Bone marrow (tissue), 2 donors: ENCODE results near the gene KIRREL3.

ENCODE experiments used
- DNase-seq, 2 donors: peaks; one replicate each; lab custom pipeline; 2025; lab: John Stamatoyannopoulos, UW

KIRREL3 gene

GRCh38 chr11:126467046-126467370, 533.6 kb downstream of the KIRREL3 start:
- DNase-seq = no peak

DNA sequence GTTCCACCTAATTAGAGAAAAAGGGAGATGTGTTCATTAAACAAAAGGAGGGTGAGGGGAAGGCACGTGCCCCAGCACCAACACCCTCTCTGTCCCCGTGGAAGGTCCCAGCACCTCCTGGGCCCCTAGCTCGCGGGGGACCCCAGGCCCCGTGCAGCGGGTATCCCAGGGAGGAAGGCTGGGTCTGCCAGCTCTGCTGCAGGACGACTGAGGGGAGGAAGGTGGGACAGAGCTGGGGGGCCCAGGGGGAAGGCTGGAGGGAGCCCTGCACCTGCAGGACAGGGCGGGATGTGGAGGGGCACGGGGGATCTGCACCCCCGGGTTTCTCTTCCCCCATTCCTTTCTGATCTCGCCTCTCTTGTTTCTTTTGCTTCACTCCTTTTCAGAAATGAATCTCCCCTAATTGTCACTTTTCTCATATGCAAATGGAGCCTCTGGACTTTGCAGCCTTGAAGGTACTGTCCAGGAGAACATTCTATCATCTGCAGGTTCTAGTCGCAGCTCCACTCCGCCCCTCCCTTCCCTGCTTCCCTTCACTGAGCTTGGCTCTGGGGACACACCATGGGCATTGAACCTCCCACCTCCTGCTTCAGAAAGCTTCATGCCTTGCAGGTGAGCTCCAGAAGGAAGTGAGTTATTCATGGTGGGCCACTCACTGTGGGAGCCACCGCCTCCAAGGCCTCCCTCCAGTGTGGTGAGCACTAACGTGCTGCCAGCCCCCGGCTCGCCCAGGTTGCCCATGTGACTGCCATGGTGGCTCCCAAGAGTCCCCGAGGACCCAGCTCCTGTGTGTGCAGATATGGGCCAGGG, 534.1 kb downstream of the KIRREL3 start:
- DNase-seq = no peak

DNA sequence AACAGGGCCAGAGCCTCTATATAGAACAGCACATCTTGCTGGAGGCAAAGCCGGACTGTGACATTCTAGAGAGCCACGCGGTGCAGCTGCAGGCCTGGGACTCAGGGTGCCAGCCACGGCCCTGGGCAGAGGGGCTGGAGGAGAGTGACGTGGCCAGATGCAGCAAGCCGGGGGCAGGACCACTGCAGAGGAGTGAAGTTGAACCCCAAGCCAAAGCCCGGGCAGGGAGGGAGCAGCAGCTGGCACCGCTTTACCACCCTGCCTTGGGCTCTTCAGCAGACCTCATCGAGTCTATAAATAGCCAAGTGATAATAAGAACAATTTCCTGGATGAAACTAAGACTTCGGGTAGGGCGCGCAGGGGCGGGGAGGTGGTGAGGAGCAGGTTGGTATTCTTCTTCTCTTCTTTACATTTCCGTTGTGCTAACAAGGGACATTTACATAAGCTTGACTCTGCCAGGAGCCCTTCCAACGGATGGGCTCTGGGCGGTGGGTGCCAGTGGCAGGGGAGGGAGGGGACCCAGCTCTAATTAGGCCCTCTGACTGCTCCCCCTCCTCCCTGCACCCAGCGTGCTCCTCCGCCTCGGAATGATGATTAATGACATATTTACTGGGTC, 534.9 kb downstream of the KIRREL3 start:
- DNase-seq = peak in 1 of 2 donors; percentile 32

DNA sequence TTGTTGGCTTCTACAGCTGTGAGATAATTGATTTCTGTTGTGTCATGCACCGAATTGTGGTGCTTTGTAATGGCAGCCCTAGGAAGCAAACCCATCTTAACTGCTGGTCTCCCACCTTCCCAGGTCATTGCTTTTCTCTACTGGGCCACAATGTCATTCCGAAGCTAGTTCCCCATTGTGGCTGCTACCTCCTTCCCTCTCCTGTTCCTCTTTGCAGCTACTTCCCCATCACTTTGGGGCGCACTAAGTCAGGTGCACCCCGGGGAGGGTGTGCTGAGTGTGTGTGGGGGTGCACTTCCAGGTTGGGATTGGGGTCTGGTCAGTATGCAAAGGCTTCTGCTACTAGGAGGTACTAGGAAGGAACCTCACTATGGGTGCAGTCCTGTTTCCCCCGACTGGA, 535.8 kb downstream of the KIRREL3 start:
- DNase-seq = peak in 1 of 2 donors; percentile 30

DNA sequence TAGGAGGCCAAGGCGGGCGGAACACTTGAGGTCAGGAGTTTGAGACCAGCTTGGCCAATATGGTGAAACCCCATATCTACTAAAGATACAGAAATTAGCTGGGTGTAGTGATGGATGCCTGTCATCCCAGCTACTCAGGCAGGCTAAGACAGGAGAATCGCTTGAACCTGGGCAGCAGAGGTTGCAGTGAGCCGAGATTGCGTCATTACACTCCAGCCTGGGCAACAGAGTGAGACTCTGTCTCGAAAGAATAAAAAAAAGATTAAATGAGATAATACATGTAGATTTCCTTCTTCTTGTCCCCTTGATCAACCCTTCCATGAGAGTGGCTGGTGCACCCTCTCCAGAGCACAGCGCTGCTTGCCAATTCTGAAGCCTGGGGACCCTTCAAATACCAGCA, 538.1 kb downstream of the KIRREL3 start:
- no peak for DNase-seq

GRCh38 chr11:126461996-126462395, 538.6 kb downstream of the KIRREL3 start:
- no peak for DNase-seq

GRCh38 chr11:126461096-126461440, 539.5 kb downstream of the KIRREL3 start:
- no peak for DNase-seq

- DNase-seq = no peak
These were observed 540.0 kb downstream of the KIRREL3 start for GRCh38 chr11:126460417-126461095.

DNA sequence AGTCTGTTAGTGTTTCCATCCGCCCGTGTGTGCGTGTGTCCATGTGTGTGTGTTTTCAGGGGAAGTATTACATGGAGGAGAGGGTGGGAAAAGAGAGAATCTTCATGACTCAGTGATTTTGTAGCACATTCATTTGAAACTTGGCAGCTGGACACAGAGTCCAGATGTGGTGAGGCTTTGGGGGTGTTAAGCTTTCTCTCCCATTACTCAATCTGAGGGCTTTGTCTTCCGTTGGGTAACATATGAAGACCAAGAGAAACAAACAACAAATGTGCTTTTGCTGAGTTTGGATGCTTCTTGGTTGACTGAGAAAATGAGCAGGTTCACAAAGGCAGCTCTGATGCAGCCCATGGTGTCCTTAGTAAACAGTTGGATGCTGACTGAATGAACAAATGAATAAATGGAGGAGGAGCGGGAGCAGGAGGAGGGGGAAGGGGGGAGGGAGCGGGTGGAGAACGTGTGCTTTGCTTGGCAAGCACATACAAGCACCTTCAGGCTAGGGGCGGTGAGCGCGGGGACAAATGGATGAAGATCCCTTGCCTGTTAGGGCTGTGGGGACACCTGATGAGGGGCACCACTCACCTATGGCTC, 540.8 kb downstream of the KIRREL3 start:
- no peak for DNase-seq

DNA sequence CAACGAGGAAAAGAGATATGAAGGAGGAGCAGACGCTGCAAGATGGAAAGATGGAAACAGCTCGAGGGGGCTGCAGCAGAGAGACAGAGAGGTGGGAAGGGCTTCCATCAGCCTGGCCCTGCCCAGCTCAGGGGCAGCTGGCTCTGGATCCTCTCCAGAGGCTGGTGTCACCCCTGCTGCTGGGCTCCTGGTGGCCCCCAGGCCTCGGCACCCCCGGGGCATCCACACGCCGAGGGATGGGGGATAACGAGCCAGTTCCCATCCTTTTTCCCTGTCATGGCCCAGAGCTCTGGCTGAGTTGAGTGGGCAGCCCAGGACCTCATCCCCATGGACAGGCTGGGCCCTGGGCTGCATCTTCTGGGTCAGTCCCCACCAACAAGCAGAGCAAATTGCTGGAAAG, 542.8 kb downstream of the KIRREL3 start:
- DNase-seq = no peak

DNA sequence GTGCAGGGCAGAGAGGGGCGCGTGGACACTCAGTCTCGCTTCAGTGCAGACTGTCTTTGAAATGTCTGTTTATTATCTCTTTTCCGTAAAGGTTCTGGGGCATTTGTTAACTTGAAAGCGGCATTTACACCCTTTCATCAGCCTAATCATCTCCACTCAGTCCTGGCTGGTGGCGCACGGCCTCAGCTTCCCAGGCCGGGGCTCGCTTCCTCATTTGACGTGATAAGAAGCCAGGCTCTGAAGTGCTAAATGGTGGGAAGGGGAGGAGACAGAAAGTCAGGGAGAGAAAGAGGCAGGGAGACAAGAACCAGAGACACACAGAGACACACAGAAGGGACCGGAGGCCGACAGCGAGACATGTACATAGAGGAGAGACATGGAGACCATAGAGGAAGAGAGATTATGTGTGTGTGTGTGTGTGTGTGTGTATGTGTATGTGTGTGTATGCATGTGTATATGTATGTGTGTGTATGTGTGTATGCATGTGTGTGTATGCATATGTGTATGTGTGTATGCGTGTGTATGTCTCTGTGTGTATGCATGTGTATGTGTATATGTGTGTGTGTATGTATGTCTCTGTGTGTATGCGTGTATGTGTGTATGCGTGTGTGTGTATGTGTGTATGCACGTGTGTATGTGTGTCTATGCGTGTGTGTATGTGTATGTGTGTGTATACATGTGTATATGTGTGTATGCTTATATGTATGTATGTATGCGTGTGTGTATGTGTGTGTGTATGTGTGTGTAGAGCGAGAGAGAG, 543.6 kb downstream of the KIRREL3 start:
- no peak for DNase-seq

DNA sequence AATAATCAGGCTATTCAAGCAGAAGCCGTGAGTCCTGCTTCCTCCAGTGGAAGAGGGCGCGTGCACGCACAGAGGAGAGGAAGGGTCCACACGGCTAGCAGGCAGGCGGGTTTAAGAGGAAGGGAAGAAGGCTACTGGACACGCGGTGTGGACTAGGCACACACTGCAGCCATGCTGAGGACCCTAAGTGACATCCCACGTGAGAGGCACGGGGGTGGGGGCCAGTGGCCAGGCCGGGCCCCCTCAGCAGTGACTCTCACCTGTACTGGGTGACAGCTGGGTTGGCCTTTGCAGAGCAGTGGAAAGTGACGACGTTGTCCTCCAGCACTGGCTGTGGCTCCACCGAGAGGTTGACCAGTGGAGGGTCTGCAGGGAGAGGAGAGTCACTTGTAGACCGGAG, 544.5 kb downstream of the KIRREL3 start:
- DNase-seq = no peak

- DNase-seq = no peak
These were observed 548.1 kb downstream of the KIRREL3 start for GRCh38 chr11:126452241-126453101.

GRCh38 chr11:126451211-126451802, 549.3 kb downstream of the KIRREL3 start:
- DNase-seq = no peak

GRCh38 chr11:126450806-126451205, 549.8 kb downstream of the KIRREL3 start:
- DNase-seq = no peak

GRCh38 chr11:126450198-126450597, 550.4 kb downstream of the KIRREL3 start:
- DNase-seq = no peak

GRCh38 chr11:126446581-126446980, 554.0 kb downstream of the KIRREL3 start:
- no peak for DNase-seq

DNA sequence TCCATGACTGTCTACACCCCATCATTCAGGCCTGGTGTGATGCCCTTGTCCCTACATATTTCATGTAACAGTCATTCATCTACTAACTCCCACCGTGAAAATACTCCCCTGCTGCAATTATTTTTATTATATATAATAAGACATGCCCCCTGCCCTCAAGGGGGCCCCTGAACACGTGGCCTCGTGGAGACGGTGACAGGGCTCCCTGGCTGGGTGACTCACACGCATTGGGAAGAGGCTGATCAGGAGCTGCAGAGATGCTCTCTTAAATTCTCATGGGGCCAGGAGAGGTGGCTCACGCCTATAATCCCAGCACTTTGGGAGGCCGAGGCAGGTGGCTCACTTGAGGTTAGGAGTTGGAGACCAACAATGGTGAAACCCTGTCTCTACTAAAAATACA, 556.5 kb downstream of the KIRREL3 start:
- peak in 1 of 2 donors; percentile 10 for DNase-seq

GRCh38 chr11:126443120-126443519, 557.5 kb downstream of the KIRREL3 start:
- no peak for DNase-seq

- peak; percentile 60 to 80 for DNase-seq
These were observed 559.6 kb downstream of the KIRREL3 start for GRCh38 chr11:126440792-126441514.
